ENCODE results near the gene LYPD3. TPM values are rescaled to one million over a fixed set of nuclear protein-coding genes. Genes with fewer than 3 reads are reported as not detected.

Gene LYPD3
- total and polyA plus RNA-seq, 8 donors, result 0.20 to 1.7 (median 0.36) TPM

GRCh38 chr19:43470288-43470687 is 4.9 kb upstream of the LYPD3 start:
- H3K27me3 ChIP-seq, result no peaks in the 10 kb centered on the region
- ATAC-seq (no peak), FAIRE-seq (no peak), DNase-seq (no peak)
- intact Hi-C loops (cut with DNase I), result no loop called here
- no peak overlapping the region for H3K27ac ChIP-seq
- 60 to 66% methylated on average over 9 to 10 of the region's 10 CpGs for WGBS, 2 donors
- TF ChIP-seq, protein P1, sequence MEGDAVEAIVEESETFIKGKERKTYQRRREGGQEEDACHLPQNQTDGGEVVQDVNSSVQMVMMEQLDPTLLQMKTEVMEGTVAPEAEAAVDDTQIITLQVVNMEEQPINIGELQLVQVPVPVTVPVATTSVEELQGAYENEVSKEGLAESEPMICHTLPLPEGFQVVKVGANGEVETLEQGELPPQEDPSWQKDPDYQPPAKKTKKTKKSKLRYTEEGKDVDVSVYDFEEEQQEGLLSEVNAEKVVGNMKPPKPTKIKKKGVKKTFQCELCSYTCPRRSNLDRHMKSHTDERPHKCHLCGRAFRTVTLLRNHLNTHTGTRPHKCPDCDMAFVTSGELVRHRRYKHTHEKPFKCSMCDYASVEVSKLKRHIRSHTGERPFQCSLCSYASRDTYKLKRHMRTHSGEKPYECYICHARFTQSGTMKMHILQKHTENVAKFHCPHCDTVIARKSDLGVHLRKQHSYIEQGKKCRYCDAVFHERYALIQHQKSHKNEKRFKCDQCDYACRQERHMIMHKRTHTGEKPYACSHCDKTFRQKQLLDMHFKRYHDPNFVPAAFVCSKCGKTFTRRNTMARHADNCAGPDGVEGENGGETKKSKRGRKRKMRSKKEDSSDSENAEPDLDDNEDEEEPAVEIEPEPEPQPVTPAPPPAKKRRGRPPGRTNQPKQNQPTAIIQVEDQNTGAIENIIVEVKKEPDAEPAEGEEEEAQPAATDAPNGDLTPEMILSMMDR (IDR thresholded peaks at IDR 0.05), result no peak
- H3K36me3 ChIP-seq, result no peaks in the 10 kb centered on the region
- no peak overlapping the region for H3K4me3 ChIP-seq
- H3K9me3 ChIP-seq, result no peaks in the 10 kb centered on the region
- no peaks in the 10 kb centered on the region for H3K4me1 ChIP-seq

DNA sequence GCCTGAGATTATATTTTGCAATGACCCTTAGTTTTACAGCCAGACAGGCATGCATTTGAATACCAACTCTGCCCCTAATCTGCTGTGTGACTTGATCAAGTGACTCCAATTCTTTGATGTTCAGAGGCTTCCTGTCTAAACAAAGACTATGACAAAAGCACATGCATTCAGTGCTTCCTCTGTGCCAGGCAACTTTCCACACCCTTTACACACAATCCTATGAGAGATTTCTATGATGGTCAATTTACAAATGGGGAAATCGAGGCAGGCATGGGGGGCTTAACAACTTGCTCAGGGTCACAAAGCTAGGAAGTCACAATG is 3.7 kb upstream of the LYPD3 start:
- H3K4me3 ChIP-seq, result no peak overlapping the region
- no peaks in the 10 kb centered on the region for H3K9me3 ChIP-seq
- ATAC-seq (no peak), DNase-seq (no peak), FAIRE-seq (no peak)
- TF ChIP-seq, protein P1 (IDR thresholded peaks at IDR 0.05), result no peak
- peaks cover 0 to 3% (median 0%) of the 10 kb centered on the region in 3 donors for H3K4me1 ChIP-seq
- WGBS, 2 donors, result 44 to 55% methylated on average over 1 of the region's 1 CpG
- no peaks in the 10 kb centered on the region for H3K36me3 ChIP-seq
- no peaks in the 10 kb centered on the region for H3K27me3 ChIP-seq
- intact Hi-C loops (cut with DNase I), result no loop called here
- H3K27ac ChIP-seq, result no peak overlapping the region

DNA sequence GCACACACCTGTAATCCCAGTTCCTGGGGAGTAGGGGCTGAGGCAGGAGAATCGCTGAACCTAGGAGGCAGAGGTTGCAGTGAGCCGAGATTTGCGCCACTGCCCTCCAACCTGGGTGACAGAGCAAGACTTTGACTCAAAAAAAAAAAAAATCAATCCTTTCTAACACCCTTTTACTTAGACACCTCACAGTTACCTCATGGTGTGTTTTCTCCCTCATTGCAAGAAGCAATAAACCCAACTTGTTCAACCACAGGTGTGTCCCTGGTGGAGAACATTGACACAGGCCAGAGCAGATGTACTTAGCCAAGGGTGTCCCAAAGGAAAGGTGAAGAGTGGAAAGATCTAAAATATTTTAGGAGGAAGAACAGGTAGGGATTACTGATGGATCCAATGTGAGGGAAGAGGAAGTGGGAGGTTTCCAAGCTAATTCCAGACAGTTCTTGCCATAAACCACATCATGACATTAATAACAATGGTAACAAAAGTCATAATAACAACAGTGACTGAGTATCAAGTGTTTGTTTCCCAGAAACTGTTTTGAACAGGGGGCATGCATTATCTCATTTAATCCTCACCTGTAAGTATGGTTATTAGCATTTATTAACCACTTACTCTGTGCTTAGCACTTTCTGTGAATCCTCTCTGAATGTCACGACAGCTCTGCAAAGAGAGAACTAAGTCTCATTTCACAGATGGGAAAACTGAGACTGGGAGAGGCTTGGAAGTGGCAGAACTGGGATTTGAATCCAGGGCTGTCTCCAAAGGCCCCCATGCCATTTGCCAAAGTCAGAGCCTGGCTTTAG is 3.1 kb upstream of the LYPD3 start:
- Histone ChIP-seq H3K36me3 (no peaks in the 10 kb centered on the region), H3K27ac (no peak overlapping the region), H3K27me3 (no peaks in the 10 kb centered on the region), H3K4me3 (no peak overlapping the region), H3K9me3 (no peaks in the 10 kb centered on the region), H3K4me1 (peaks cover 0 to 3% (median 0%) of the 10 kb centered on the region in 3 donors)
- DNase-seq (no peak), FAIRE-seq (no peak), ATAC-seq (no peak)
- TF ChIP-seq, protein P1 (IDR thresholded peaks at IDR 0.05), result no peak
- intact Hi-C loops (cut with DNase I), result no loop called here
- WGBS, 2 donors, result 93 to 95% methylated on average over 4 of the region's 4 CpGs

- H3K36me3 ChIP-seq, result no peaks in the 10 kb centered on the region
- intact Hi-C loops (cut with DNase I), result no loop called here
- no peak for ATAC-seq
- no peak overlapping the region for H3K4me3 ChIP-seq
- WGBS, 2 donors, result 79 to 85% methylated on average over 4 of the region's 4 CpGs
- no peak for DNase-seq
- H3K27me3 ChIP-seq, result no peaks in the 10 kb centered on the region
- no peaks in the 10 kb centered on the region for H3K9me3 ChIP-seq
- TF ChIP-seq, protein P1 (IDR thresholded peaks at IDR 0.05), result no peak
- FAIRE-seq, result no peak
- H3K27ac ChIP-seq, result no peak overlapping the region
- H3K4me1 ChIP-seq, result peaks cover 0 to 3% (median 0%) of the 10 kb centered on the region in 3 donors
Measured at GRCh38 chr19:43467730-43468129, 2.3 kb upstream of the LYPD3 start.

- no peaks in the 10 kb centered on the region for H3K36me3 ChIP-seq
- 75 to 88% methylated on average over 6 of the region's 6 CpGs for WGBS, 2 donors
- H3K27me3 ChIP-seq, result no peaks in the 10 kb centered on the region
- H3K4me1 ChIP-seq, result peaks cover 0 to 3% (median 0%) of the 10 kb centered on the region in 3 donors
- intact Hi-C loops (cut with DNase I), result no loop called here
- H3K4me3 ChIP-seq, result no peak overlapping the region
- ATAC-seq (no peak), DNase-seq (no peak), FAIRE-seq (no peak)
- no peak overlapping the region for H3K27ac ChIP-seq
- TF ChIP-seq, protein P1 (IDR thresholded peaks at IDR 0.05), result no peak
- H3K9me3 ChIP-seq, result no peaks in the 10 kb centered on the region
Measured at GRCh38 chr19:43467276-43467675, 1.9 kb upstream of the LYPD3 start.
